RCC 7860 (cell line): ENCODE data around the gene CELSR2.

Experiments
- DNase-seq: peaks from one replicate; pipeline ENCODE4 v3.0.0-alpha.2; 2015; ENCODE audit warnings: low spot score
- FAIRE-seq: peaks from 2 replicates; lab custom pipeline; 2012; peaks lifted over from hg19 to GRCh38; lab: Jason Lieb, UNC

The CELSR2 gene

GRCh38 chr1:109225711-109226445 is 23.5 kb upstream of the CELSR2 start:
- FAIRE-seq (no peak), DNase-seq (no peak)

GRCh38 chr1:109228167-109228566 is 21.2 kb upstream of the CELSR2 start:
- DNase-seq: no peak
- FAIRE-seq: no peak

- DNase-seq (no peak), FAIRE-seq (no peak)
These were observed 19.7 kb upstream of the CELSR2 start for GRCh38 chr1:109229531-109230127.

GRCh38 chr1:109231066-109231465 is 18.3 kb upstream of the CELSR2 start:
- DNase-seq (no peak), FAIRE-seq (no peak)

- DNase-seq (no peak), FAIRE-seq (no peak)
These were observed 14.2 kb upstream of the CELSR2 start for GRCh38 chr1:109235137-109235536.

- FAIRE-seq (no peak), DNase-seq (no peak)
These were observed 11.8 kb upstream of the CELSR2 start for GRCh38 chr1:109237512-109237911.

- DNase-seq: no peak
- FAIRE-seq: no peak
These were observed 11.0 kb upstream of the CELSR2 start for GRCh38 chr1:109238382-109238781.

GRCh38 chr1:109239047-109239408 is 10.3 kb upstream of the CELSR2 start:
- no peak for FAIRE-seq
- no peak for DNase-seq

- FAIRE-seq: no peak
These were observed 9.8 kb upstream of the CELSR2 start for GRCh38 chr1:109239409-109240068.

GRCh38 chr1:109240158-109241152 is 8.9 kb upstream of the CELSR2 start:
- FAIRE-seq (no peak), DNase-seq (no peak)

More at GRCh38 chr1:109239409-109240068, 9.8 kb upstream of the CELSR2 start:
- DNase-seq: no peak

- DNase-seq: no peak
These were observed 8.0 kb upstream of the CELSR2 start for GRCh38 chr1:109241344-109241743.

GRCh38 chr1:109241841-109242345 is 7.4 kb upstream of the CELSR2 start:
- no peak for DNase-seq
- FAIRE-seq: no peak

More at GRCh38 chr1:109241344-109241743, 8.0 kb upstream of the CELSR2 start:
- no peak for FAIRE-seq

- FAIRE-seq (no peak), DNase-seq (no peak)
These were observed 7.0 kb upstream of the CELSR2 start for GRCh38 chr1:109242387-109242786.

- DNase-seq: no peak
- no peak for FAIRE-seq
These were observed 6.1 kb upstream of the CELSR2 start for GRCh38 chr1:109243221-109243620.

GRCh38 chr1:109243860-109244552 is 5.3 kb upstream of the CELSR2 start:
- DNase-seq: no peak
- FAIRE-seq: no peak

GRCh38 chr1:109246141-109246551 is 3.2 kb upstream of the CELSR2 start:
- DNase-seq (no peak), FAIRE-seq (no peak)

- no peak for FAIRE-seq
- no peak for DNase-seq
These were observed 1.7 kb upstream of the CELSR2 start for GRCh38 chr1:109247401-109248365.

GRCh38 chr1:109248444-109248796 is 919 bp upstream of the CELSR2 start:
- DNase-seq (no peak), FAIRE-seq (no peak)
